Mesothelial cell of epicardium (in vitro differentiated cells): ENCODE results near the gene NPTX1. TPM values are rescaled to one million over a fixed set of nuclear protein-coding genes. Genes with fewer than 3 reads are reported as not detected.

Source experiments
- DNase-seq, 2 experiments: peaks; one replicate each; pipeline ENCODE4 v3.0.0; 2021; ENCODE audit warnings: low spot score in 2 of 2; ENCODE audit not compliant: unreplicated experiment in 2 of 2
- H3K27ac Mint-ChIP-seq: 2 replicates; pipeline ENCODE4 v1.8.0; 2021; ENCODE audit warnings: mixed read lengths
- H3K27me3 Mint-ChIP-seq: 2 replicates; pipeline ENCODE4 v1.8.0; 2021; ENCODE audit warnings: low read depth, mixed read lengths
- H3K36me3 Mint-ChIP-seq: 2 replicates; pipeline ENCODE4 v1.8.0; 2021; ENCODE audit warnings: mixed read lengths
- H3K4me1 Mint-ChIP-seq: 2 replicates; pipeline ENCODE4 v1.8.0; 2021; ENCODE audit warnings: mixed read lengths
- H3K4me3 Mint-ChIP-seq: 2 replicates; pipeline ENCODE4 v1.8.0; 2021; ENCODE audit warnings: mild to moderate bottlenecking, moderate library complexity, mixed read lengths
- H3K9me3 Mint-ChIP-seq: 2 replicates; pipeline ENCODE4 v1.8.0; 2021; ENCODE audit warnings: mixed read lengths
- CTCF ChIP-seq: fragments of 200-600 bp; sonication (generic); IDR thresholded peaks from one replicate; pipeline ENCODE4 v1.5.0; 2021; ENCODE audit warnings: antibody characterized with exemption; ENCODE audit not compliant: unreplicated experiment
- total RNA-seq: library from RNA; stranded (reverse); gene quantifications from 3 replicates; pipeline ENCODE4 v1.2.1, GENCODE V29; 2021

Gene NPTX1
- total RNA-seq, 1 donor from 2014 or later: 0.20 TPM

GRCh38 chr17:80498242-80498919 lies 22.0 kb upstream of the NPTX1 start:
- DNase-seq: no peak
- H3K9me3 Mint-ChIP-seq: no peaks in the 10 kb centered on the region
- TF ChIP-seq CTCF: no peak
- H3K27ac Mint-ChIP-seq: no peak overlapping the region
- no peak overlapping the region for H3K4me3 Mint-ChIP-seq
- no peaks in the 10 kb centered on the region for H3K36me3 Mint-ChIP-seq
- H3K4me1 Mint-ChIP-seq: peaks cover 8% of the 10 kb centered on the region
- H3K27me3 Mint-ChIP-seq: peaks cover 62% of the 10 kb centered on the region

- DNase-seq: no peak
- H3K36me3 Mint-ChIP-seq: no peaks in the 10 kb centered on the region
- H3K9me3 Mint-ChIP-seq: no peaks in the 10 kb centered on the region
- peaks cover 68% of the 10 kb centered on the region for H3K27me3 Mint-ChIP-seq
- H3K27ac Mint-ChIP-seq: no peak overlapping the region
- no peak overlapping the region for H3K4me3 Mint-ChIP-seq
- TF ChIP-seq CTCF: no peak
- peaks cover 8% of the 10 kb centered on the region for H3K4me1 Mint-ChIP-seq
Measured at GRCh38 chr17:80497726-80498241, 21.4 kb upstream of the NPTX1 start.

- DNase-seq: no peak
- H3K36me3 Mint-ChIP-seq: no peaks in the 10 kb centered on the region
- H3K4me1 Mint-ChIP-seq: no peaks in the 10 kb centered on the region
- H3K9me3 Mint-ChIP-seq: no peaks in the 10 kb centered on the region
- no peak for TF ChIP-seq CTCF
- H3K4me3 Mint-ChIP-seq: no peak overlapping the region
- H3K27me3 Mint-ChIP-seq: peaks cover 72% of the 10 kb centered on the region
- H3K27ac Mint-ChIP-seq: no peak overlapping the region
Measured at GRCh38 chr17:80494547-80494946, 18.1 kb upstream of the NPTX1 start.

- Mint-ChIP-seq H3K4me1 (no peaks in the 10 kb centered on the region), H3K36me3 (no peaks in the 10 kb centered on the region), H3K27ac (no peak overlapping the region), H3K9me3 (no peaks in the 10 kb centered on the region), H3K4me3 (no peak overlapping the region), H3K27me3 (peaks cover 69% of the 10 kb centered on the region)
- DNase-seq: no peak
- TF ChIP-seq CTCF: no peak
Measured at GRCh38 chr17:80492343-80493136, 16.1 kb upstream of the NPTX1 start.

- H3K4me3 Mint-ChIP-seq: no peak overlapping the region
- H3K36me3 Mint-ChIP-seq: no peaks in the 10 kb centered on the region
- DNase-seq: no peak
- no peak for TF ChIP-seq CTCF
- no peaks in the 10 kb centered on the region for H3K9me3 Mint-ChIP-seq
- H3K4me1 Mint-ChIP-seq: no peaks in the 10 kb centered on the region
- H3K27me3 Mint-ChIP-seq: peaks cover 69% of the 10 kb centered on the region
- no peak overlapping the region for H3K27ac Mint-ChIP-seq
Measured at GRCh38 chr17:80491478-80492342, 15.3 kb upstream of the NPTX1 start.
